Right lobe of liver (tissue), 4 donors: ENCODE data around the gene TMUB1.

Source experiments
- CTCF ChIP-seq, 4 donors: fragments of 200-600 bp in 3 of 4; fragments of 450-650 bp in 1 of 4; IDR thresholded peaks; one replicate each; pipeline versions ENCODE4 v1.5.1 to v1.8.0; 2016 to 2022; ENCODE audit warnings: antibody characterized with exemption in 4 of 4, mild to moderate bottlenecking in 2 of 4
- POLR2A ChIP-seq: fragments of 450-650 bp; IDR thresholded peaks from one replicate; pipeline ENCODE4 v1.6.1; 2017; ENCODE audit warnings: antibody characterized with exemption, mild to moderate bottlenecking
- donor health status: DM: no; HTN: no; CAD: no.
- donor health status: DM: no; HTN: no; CAD: no.
- donor health status: DM: no; HTN: yes; CAD: no.

GRCh38 chr7:151060416-151061212 is 22.7 kb downstream of the TMUB1 start:
- no peak for TF ChIP-seq CTCF (IDR thresholded peaks at IDR 0.05)
- TF ChIP-seq POLR2A: no peak
